Mucosa of gallbladder (tissue), 1 donor: ENCODE data around the gene ID3. TPM values are rescaled to one million over a fixed set of nuclear protein-coding genes. Genes with fewer than 3 reads are reported as not detected.
"Not testable (repeated sequence)": the region's sequence is repeated elsewhere in the genome, so short reads cannot be mapped to it uniquely, and the experiment has no call there.

Experiments used
- DNase-seq: peaks from one replicate; pipeline ENCODE4 v3.0.0-alpha.2; 2020; ENCODE audit warnings: low spot score
- total RNA-seq: library from RNA; stranded (reverse); gene quantifications from one replicate; pipeline ENCODE4 v1.2.1, GENCODE V29; 2021
- donor health status: DM: no; HTN: no; CAD: no.

ID3 gene
- total RNA-seq, 1 donor from 2014 or later: 48.9 TPM

GRCh38 chr1:23553231-23554126 lies 5.8 kb downstream of the ID3 start:
- DNase-seq: no peak

GRCh38 chr1:23551849-23552248 lies 7.5 kb downstream of the ID3 start:
- DNase-seq: no peak

- DNase-seq: no peak
These were observed 10.6 kb downstream of the ID3 start for GRCh38 chr1:23548704-23549143.

GRCh38 chr1:23546897-23547584 lies 12.3 kb downstream of the ID3 start:
- no peak for DNase-seq

GRCh38 chr1:23545851-23546250 lies 13.4 kb downstream of the ID3 start:
- DNase-seq: no peak

- DNase-seq: peak; percentile 76
These were observed 14.6 kb downstream of the ID3 start for GRCh38 chr1:23544444-23545389.

GRCh38 chr1:23543707-23544443 lies 15.4 kb downstream of the ID3 start:
- DNase-seq: no peak

- DNase-seq: not testable (repeated sequence)
These were observed 16.4 kb downstream of the ID3 start for GRCh38 chr1:23542940-23543339.

- DNase-seq: peak; percentile 91
These were observed 19.5 kb downstream of the ID3 start for GRCh38 chr1:23539698-23540266.

- DNase-seq: no peak
These were observed 21.9 kb downstream of the ID3 start for GRCh38 chr1:23537296-23537973.

GRCh38 chr1:23533246-23534023 lies 25.9 kb downstream of the ID3 start:
- DNase-seq: no peak

- DNase-seq: no peak
These were observed 27.7 kb downstream of the ID3 start for GRCh38 chr1:23531562-23532094.

- DNase-seq: peak; percentile 82
These were observed 28.3 kb downstream of the ID3 start, which contains the start of gene E2F2 for GRCh38 chr1:23530747-23531561. TSS of gene E2F2 (minus strand) at chr1:23531233. CDS start at chr1:23530793, 440 bp downstream.

GRCh38 chr1:23530087-23530746 lies 29.1 kb downstream of the ID3 start:
- DNase-seq: no peak

- no peak for DNase-seq
These were observed 29.9 kb downstream of the ID3 start for GRCh38 chr1:23529146-23530086.

- DNase-seq: peak; percentile 88
These were observed 30.9 kb downstream of the ID3 start for GRCh38 chr1:23528250-23528978.
